Stimulated activated CD8-positive, alpha-beta memory T cell treated with anti-CD3 and anti-CD28 coated beads, Interleukin-12 subunit alpha, Interleukin-12 subunit beta, amount 100 ng/mL, for 4 hours (primary cell): ENCODE results near the gene IER3IP1.
"Not testable (repeated sequence)": the region's sequence is repeated elsewhere in the genome, so short reads cannot be mapped to it uniquely, and the experiment has no call there.

ENCODE experiments used
- DNase-seq: peaks from one replicate; pipeline ENCODE4 v3.0.0-alpha.2; 2020; ENCODE audit warnings: low read depth

IER3IP1 gene, protein sequence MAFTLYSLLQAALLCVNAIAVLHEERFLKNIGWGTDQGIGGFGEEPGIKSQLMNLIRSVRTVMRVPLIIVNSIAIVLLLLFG

DNA sequence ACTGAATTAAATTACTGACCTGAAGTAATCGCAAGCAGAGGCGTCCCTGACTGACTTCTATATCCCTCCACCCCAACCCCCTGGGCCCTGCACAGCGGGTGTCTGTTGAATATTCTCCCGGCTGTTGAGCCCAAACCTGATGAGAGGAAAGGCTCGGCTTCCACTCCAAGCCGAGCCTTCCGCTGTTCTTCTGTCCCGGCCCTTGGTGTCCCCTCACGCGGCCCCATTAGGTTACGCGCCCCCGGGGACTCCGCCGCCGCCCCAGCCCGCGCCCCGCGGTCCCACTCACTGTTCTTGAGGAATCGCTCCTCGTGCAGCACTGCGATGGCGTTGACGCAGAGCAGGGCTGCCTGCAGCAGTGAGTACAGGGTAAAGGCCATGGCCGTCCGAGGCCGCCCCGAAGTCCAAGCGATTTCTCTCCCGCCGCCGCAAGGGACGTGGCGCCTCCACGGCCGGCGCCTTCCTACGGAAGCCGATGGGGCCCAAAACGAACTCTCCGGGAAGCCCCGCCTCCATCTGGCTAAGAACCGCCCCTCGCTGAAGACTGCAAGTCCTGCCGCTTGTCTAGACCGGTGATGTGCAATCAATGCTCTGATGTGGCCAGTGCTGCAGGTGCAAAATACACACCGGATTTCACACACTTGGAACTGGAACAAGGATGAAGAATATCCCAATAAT, at the start of gene IER3IP1:
IER3IP1 (minus strand) TSS at position 467 of the 678 bp plus-strand sequence; CDS start at position 380, 87 bp downstream.
- peak; percentile 73 for DNase-seq

DNA sequence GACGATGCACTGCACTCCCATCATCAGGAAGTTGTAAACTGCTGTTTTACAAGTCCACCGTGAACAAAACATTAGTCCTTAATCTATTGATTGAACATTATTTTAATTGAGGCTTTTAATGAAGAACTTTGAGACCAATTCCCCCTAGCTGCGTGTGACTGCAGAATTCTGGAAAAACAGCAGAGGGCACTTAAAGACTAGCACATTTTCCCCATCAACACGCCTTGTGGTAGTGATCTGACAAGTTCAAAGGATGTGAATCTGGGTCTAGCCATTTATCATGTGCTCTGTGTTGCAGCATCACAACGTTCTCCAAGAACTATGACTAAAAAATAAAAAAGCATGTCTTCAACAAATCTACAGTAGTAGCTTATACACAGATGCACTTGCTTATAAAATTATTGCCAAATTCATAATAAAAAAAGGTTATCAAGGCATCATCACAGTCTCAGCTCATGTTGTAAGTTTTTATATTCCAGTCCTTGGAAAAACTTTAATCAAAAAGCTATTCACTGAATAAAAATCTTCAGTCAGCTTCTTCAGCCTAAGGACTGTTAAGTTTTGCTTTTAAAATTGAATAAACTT, 39.5 kb upstream of the IER3IP1 start:
- no peak for DNase-seq

DNA sequence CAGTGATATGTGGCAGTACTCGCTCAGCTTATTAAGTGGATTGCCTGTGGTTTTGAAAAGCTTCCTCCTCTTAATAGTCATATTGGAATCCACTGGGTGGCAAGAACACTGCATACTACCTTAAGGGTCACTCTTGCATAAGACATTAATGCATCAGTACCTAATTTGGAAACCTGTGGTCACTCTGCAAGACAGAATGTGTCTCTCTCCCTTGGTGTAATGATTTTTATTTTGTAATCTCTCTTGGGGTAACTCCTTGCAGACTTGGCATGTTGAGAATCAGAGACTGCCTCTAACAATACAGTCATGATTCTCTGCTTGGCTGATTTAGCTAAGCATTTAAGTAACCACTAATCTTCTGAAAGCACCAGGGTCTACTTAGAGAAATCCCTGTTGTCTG, 33.0 kb upstream of the IER3IP1 start:
- no peak for DNase-seq

DNA sequence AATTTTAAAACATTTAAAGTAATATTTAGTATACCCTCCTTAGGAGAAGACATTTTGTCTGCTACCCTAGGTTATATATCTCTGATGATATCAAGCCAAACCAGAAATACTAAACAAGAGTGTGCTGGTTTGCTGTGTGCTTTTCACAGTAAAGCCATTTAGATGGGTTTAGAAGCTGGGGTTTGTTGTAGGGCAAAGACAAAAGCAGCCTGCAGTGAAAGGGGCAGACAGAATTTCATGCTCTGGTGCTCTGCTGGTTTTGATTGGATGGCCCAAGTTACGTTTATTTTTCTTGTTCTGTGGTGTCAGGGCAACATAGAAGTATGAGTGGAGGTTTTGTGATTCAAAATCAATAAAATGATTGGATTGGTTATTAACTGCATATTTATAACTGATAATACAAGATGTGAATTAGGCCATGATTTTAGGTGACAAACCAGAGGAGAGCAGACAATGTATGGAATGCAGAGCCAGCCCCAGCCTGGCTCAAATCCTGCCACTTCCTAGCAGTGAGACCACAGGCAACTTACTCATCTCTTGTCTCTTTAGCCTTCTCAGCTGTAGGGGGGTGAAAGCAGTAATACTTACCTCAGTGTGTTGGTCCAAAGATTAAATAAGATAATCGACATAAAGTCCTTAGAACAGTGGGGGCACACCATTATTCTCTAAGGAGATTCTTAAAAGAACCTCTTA, 30.9 kb upstream of the IER3IP1 start:
- no peak for DNase-seq

DNA sequence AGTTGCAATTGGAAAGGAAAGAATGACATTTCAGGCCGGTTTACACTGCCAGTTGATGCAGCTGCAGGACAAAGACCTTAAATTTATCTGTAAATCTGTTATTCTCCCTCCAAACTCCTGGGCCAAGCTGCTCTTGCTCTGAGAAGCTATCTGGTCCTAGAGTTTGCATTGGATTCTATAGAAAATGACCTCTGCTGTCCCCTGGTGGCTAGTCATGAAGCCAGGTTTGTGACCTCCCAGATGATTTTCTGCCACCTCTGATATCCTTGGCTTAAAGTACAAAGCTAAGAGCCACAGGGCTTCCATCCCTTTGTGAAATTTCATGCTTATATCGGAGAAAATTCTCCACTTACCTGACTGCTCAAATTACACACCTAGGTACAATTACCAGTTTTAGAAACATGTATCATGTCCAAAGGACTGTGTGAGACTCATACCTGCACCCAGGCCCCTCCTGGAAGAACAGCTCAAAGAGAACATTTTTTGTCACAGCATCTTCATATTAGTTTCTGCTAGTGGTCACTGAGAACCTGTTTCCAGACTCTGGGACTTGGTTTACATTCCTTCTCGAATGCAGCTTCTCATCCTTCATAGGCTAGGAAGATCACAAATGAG, 28.9 kb upstream of the IER3IP1 start:
- DNase-seq, result no peak

DNA sequence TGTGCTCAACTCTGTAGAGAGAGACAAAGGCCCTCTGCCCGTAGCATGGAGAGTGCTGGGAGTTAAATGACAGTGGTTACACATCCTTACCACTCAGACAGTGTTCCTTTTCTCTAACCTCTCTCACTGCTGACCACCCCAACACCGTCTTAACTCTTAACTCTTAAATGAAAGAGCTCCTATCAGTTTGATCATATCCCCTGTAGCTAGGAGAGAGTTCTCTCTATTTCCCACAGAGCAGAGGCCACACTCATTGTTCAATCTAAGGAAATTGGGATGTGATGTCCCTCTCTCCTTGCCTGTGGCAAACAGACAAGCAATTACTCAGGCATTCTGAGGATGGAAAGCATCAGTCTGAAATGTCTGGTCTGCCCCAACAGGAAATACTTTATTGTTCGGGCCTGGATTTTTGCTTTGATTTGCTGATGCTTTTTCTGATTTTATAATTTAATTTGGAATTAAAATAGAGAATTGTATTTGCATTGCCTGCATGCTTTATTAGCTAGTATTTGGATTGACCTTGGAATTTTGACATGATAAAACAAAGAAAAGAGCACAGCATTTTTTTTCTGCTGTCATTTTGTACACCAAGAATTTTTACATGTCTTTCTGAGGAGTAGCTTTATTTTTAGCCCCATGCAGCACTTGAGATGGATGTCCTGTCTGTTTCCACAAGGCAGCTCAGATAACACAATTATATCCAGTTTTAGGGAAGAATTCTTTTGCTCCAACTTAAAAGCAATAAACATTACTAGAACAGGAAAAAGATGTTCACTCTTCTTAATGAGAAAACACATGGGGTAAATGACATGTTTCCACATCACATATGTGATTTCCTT, 27.7 kb upstream of the IER3IP1 start:
- no peak for DNase-seq

DNA sequence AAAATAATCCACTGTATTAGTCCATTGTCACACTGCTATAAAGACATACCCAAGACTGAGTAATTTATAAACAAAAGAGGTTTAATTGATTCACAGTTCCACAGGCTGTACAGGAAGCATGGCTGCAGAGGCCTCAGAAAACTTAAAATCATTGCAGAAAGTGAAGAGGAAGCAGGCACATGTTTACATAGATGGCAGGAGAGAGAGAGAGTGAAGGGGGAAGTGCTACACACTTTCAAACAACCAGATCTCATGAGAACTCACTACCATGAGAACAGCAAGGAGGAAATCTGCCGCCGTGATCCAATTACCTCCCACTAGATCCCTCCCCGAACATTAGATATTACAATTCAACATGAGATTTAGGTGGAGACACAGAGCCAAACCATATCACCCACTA, 19.8 kb upstream of the IER3IP1 start:
- DNase-seq, result not testable (repeated sequence)

DNA sequence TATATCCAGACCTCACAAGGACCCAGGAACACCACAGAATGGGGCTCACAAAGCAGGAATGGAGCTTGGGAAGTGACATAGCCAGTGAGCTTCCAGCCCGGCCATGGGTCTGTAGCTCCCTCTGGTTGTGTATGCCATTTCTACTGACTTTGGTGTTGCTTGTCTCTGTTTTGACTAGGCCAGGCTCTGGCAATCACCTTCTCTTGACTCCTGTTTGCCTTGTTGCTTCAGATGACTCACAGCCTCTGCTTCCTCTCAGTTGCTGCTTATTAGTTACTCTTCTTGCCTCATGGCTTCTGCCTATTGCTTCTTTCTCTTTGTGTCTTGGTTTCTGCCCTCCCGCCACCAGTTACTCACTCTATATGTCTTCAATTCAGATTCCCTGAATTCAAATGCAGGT, 15.8 kb upstream of the IER3IP1 start:
- no peak for DNase-seq

DNA sequence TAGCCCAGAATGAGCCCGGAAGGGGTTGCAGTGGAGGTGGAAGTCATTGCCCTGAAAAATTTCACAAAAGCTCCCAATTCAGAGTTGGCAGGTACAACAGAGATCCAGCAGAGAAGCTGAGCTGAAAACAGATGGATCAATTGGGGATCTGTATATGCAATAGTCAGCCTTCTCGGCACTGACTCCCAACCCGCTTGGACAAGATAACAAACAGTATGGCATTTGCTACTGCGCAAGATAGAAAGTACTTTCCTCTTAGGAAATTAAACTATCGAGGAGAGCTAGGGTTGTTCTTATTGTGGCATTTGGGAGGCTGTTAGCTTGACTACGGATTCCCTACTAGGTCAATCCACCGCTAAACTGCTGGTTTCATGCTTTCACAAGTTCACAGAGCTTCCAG, 11.6 kb upstream of the IER3IP1 start:
- DNase-seq, result no peak

DNA sequence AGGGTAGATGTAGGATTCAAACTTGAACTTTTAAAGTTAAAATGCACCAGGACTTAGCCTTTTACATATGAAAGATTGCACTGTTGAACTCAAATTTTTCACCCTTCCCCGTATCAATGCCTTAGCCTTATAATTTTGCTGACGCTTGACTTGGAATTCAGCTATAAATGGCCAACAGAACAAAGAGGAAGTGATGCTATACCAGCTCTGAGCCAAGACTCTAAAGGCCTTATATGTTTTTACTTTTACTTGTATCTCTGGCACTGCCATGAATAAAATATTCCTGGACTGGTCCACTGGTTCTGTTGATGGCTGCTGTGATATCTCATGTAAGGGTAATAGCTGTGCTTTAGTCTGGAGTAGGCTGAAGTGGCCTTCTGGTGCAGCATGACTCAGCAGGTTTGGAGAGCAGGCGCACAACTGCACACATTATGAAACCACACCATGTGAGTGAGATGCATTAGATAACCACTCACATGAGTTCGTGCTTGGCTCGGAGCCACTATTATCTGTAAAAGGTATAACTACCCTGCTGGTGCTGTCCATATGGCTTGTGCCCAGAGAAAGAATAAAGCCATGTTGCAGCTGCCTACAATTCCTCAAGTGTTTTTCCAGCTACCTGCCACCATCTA, 8.4 kb upstream of the IER3IP1 start:
- DNase-seq, result no peak

DNA sequence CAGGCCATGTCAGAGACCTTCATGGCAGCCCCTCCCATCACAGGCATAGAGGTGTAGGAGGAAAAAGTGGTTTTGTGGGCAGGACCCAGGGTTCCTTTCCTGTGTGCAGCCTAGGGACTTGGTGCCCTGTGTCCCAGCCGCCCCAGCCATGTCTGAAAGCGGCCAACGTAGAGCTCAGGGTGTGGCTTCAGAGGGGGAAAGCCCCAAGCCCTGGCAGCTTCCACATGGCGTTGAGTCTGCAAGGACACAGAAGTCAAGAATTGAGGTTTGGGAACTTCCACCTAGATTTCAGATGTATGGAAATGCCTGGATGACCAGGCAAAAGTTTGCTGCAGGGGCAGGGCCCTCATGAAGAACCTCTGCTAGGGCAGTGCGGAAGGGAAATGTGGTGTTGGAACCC, 6.0 kb upstream of the IER3IP1 start:
- not testable (repeated sequence) for DNase-seq

DNA sequence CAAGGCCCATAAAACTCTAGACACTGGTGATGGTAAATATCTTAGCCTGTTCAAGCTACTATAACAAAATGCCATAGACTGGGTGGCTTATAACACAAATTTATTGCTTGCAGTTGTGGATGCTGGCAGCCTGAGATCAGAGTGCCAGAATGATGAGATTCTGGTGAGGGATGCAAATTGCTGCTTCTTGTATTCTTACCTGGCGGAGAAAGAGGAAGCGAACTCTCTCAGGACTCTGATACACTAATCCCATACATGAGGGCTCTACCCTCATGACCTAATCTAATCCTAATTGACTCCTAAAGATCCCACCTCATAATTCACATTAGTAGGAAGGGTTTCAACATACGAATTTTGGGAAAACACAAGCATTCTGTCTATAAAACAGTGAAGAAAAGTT, 4.6 kb upstream of the IER3IP1 start:
- no peak for DNase-seq

DNA sequence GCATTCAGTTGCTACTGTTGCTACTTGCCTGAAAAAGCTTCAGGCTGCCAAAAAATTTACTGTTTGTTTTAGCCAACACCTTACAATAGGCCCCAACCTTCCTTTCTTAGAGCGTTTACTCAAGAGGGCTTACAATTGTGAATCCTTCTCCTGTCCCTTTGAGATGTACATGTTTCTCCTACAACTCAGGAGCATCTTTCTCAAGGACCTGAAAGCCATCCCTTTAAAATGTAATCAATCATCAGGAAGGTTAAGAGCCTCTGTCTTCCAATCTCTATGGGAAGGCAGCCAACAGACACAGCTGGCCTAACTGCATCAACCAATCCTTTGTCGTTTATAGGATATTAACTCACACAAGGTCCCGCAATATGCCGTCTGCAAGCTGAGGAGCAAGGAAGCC, 3.4 kb upstream of the IER3IP1 start:
- no peak for DNase-seq

DNA sequence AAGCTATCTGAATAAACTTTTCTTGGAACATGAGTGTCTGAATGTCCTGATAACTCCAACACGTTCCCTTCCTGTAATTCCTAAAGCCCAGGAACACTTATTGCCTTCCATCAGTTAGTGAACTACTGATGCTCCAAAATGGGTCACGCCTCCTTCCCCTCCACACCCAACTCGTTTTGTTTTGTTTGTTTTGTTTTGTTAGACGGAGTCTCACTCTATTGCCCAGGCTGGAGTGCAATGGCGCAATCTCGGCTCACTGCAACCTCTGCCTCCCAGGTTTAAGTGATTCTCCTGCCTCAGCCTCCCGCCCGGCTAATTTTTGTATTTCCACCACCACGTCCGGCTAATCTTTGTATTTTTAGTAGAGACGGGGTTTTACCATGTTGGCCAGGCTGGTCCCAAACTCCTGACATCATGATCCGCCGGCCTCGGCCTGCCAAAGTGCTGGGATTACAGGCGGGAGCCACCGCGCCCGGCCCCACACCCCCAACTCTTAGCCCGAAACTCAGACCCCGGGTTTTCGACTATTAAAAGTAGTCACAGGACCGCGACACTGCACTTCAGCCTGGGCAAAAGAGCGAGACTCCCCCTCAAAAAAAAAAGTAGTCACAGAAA, 774 bp downstream of the IER3IP1 start:
- no peak for DNase-seq

DNA sequence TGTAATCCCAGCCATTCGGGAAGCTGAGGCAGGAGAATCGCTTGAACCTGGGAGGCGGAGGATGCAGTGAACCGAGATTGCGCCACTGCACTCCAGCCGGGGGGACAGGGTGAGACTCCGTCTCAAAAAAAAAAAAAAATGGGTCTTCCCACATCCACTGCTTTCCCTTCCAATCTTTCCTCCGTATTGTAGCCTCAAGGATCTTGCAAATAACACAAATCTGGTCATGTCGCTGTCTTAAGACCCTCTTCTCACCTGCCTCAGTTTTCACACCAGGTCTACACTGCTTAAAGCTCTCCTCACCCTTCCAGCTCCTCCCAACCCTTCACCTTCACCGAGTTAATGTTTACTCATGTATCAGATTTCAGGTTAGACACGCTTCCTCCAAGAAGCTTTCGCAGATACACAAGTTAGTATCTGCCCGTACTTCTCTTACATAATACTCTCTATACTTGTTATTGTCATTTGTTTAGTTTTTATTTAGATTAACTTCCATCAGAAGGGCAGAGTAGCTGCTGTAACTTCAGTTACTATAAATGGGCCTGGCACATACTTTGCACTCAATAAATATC, 1.5 kb downstream of the IER3IP1 start:
- no peak for DNase-seq

DNA sequence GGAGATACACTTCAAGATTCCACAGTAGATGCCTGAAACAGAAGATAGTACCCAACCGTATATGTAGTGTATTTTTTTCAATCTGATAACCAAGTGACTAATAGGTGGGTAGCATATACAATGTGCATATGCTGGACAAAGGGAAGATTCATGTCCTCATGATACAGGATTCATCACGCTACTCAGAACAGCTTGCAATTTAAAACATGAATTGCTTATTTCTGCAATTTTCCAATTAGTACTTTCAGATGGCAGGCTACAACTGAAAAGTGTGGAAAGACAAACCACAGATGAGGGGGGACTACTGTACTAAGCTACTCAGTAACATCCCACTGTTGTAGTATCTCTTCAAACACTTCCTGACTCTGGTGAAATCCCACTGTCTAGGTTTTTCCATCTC, 3.7 kb downstream of the IER3IP1 start:
- DNase-seq, result no peak

DNA sequence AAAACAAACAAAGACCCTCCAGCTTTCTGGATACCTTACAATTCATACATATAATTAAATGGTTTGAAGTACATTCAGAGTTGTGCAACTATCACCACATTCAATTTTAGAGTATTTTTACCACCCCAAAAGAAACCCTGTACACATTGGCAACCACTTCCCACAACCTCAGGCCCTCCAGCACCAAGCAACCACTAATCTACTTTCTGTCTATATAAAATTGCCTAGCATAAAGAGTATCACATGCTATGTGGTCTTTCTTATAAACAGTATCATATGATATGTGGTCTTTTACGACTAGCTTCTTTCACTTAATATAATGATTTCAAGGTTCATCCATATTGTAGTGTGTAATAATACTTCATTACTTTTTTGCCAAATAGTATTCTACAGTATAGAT, 7.3 kb downstream of the IER3IP1 start:
- DNase-seq, result no peak

DNA sequence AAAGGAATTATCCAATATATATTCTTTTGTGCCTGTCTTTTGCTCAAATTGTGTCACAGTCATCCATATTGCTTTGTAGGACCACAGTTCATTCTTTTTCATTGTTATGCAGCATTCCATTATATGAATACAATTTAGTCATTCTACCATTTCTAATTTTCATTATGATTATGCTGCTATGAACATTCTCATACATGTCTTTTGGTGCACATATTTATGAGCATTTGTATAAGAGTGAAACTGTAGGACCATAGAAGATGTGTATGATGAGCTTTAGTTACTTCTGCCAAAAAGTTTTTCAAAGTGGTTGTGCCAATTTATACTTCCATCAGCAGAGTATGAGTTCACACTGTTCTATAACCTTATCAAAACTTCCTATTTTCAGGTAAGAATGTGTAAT, 7.7 kb downstream of the IER3IP1 start:
- DNase-seq, result no peak

DNA sequence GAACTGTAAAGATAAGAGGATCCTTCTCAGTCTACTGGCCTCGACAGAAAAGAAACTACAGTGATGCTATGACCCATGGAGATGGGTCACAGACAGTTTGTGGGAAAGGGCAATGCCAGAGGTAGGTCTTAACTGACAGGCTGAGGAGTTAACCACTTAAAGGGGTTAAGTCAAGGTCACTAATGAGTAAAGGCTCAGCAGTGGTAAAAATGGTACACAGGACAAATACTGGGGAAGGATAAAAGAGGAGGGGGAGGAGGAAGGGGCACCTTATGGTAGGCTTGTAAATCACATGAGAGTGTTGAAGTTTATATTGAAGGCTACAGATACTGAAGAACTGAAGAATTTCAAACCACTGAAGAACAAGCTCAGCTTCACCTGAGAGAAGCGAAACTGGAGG, 9.9 kb downstream of the IER3IP1 start:
- DNase-seq, result no peak

DNA sequence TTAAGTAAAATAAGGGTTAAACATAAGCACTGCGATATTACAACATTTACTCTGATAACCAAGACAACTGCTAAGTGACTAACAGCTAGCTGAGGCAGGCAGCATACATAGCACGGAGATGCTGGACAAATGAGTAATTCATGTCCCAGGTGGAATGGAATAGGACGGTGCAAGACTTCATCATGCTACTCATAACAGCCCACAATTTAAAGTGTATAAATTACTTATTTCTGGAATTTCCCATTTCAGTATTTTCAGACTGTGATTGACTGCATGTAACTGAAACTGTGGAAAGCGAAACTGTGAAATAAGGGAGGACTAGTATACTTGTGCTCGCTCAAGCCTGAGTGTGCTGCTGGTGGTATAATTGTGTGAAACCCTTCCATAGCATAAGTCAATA, 12.9 kb downstream of the IER3IP1 start:
- DNase-seq, result no peak

DNA sequence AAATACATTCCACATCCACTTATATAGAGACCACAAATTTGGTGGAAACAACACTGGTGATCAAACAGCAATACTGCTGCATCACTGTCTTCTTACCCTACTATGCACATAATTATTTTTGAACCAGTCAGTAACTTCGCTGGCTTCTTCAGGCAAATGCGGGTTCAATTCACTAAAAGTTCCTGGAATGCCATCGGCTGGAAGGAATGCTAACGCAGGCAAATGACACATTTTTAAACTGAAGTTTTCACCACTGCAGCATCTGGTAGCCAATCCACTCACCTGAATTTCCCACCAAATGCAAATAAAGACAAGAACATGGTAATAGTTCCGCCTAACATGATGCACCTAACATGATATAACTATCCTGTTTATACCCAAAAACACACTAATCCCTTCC, 15.9 kb downstream of the IER3IP1 start:
- DNase-seq, result no peak
